ENCODE data around the gene NUP210. TPM values are rescaled to one million over a fixed set of nuclear protein-coding genes. Genes with fewer than 3 reads are reported as not detected.

Gene NUP210
- total and polyA plus RNA-seq, 2 donors (not counting 3 experiments of a cell fraction or from before 2014, with no cell fraction given) = 0.14 to 0.84 TPM

DNA sequence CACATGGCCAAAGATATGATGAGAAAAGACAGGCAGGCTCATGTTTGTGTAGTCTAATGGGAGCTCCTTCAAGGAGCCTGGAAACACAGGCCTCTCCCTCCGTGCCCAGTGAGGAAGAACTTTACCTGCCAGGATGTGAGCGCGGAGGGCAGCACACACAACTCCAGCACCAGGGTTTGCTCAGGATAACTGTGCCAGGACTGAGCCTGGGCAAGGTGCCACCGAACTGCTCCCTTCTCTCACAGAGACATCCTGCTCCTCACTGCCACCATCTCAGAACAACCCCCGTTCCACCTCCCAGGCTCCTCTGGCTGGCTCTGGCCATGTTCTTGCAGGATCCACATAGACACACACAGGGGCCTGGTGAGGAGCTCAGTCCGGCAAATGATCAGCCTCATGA lies 87.4 kb downstream of the NUP210 start:
- Histone ChIP-seq H3K4me3 (replicated peaks in 1 of 3; ENCODE audit: insufficient read depth in 1 of 3, low read depth in 1 of 3, low read length in 3 of 3) (no peak overlapping the region), H3K36me3 (ENCODE audit: control insufficient read depth in 2 of 2, extremely low read depth in 1 of 2, insufficient read depth in 2 of 2, low read length in 2 of 2) (no peaks in the 10 kb centered on the region), H3K9ac (replicated peaks; ENCODE audit: extremely low read depth, insufficient read depth, low read length) (no peak overlapping the region), H3K4me2 (ENCODE audit: insufficient read depth, low read length) (no peak overlapping the region), H3K79me2 (ENCODE audit: control insufficient read depth, insufficient read depth, low read length) (no peaks in the 10 kb centered on the region), H2AFZ (ENCODE audit: low read depth, low read length) (no peak overlapping the region), H3K4me1 (ENCODE audit: control insufficient read depth, extremely low read depth, insufficient read depth, low read length) (no peaks in the 10 kb centered on the region), H3K27ac (ENCODE audit: insufficient read depth, low read depth, low read length) (no peak overlapping the region), H3K9me1 (replicated peaks; ENCODE audit: control insufficient read depth, extremely low read depth, insufficient read depth, low read length) (no peaks in the 10 kb centered on the region), H4K20me1 (replicated peaks; ENCODE audit: control insufficient read depth, extremely low read depth, insufficient read depth, low read length) (no peaks in the 10 kb centered on the region), H3K9me3 (replicated peaks; ENCODE audit: control insufficient read depth, insufficient read depth, low read length) (no peaks in the 10 kb centered on the region), H3K27me3 (ENCODE audit: control insufficient read depth in 2 of 2, insufficient read depth in 2 of 2, low read length in 2 of 2) (no peaks in the 10 kb centered on the region)
- no peak for FAIRE-seq
- CTCF ChIA-PET = no interaction called here
- no peak for DNase-seq (ENCODE audit: low read depth, low spot score)
- POLR2A ChIA-PET = no interaction called here
- TF ChIP-seq EZH2 (IDR thresholded peaks at IDR 0.05; ENCODE audit: borderline replicate concordance, low read depth, low read length, severe bottlenecking) (no peak), GATA2 (IDR thresholded peaks at IDR 0.05; ENCODE audit: insufficient read depth, insufficient read length, low read depth, low read length) (no peak), FOS (IDR thresholded peaks at IDR 0.05; ENCODE audit: borderline replicate concordance, insufficient read depth, low read length) (no peak), MYC (IDR thresholded peaks at IDR 0.05; ENCODE audit: low read depth, low read length) (no peak), POLR2AphosphoS5 (IDR thresholded peaks at IDR 0.05; ENCODE audit: insufficient read depth, low read depth, low read length) (no peak), POLR2A (IDR thresholded peaks at IDR 0.05; ENCODE audit: low read depth, low read length) (no peak), JUN (IDR thresholded peaks at IDR 0.05; ENCODE audit: borderline replicate concordance, insufficient read depth, insufficient read length, low read depth) (no peak)
- TF ChIP-seq, protein P1, sequence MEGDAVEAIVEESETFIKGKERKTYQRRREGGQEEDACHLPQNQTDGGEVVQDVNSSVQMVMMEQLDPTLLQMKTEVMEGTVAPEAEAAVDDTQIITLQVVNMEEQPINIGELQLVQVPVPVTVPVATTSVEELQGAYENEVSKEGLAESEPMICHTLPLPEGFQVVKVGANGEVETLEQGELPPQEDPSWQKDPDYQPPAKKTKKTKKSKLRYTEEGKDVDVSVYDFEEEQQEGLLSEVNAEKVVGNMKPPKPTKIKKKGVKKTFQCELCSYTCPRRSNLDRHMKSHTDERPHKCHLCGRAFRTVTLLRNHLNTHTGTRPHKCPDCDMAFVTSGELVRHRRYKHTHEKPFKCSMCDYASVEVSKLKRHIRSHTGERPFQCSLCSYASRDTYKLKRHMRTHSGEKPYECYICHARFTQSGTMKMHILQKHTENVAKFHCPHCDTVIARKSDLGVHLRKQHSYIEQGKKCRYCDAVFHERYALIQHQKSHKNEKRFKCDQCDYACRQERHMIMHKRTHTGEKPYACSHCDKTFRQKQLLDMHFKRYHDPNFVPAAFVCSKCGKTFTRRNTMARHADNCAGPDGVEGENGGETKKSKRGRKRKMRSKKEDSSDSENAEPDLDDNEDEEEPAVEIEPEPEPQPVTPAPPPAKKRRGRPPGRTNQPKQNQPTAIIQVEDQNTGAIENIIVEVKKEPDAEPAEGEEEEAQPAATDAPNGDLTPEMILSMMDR (IDR thresholded peaks at IDR 0.05; ENCODE audit: extremely low read depth in 1 of 2, insufficient read depth in 1 of 2, low read depth in 1 of 2, low read length in 2 of 2) = no peak
- TF ChIP-seq, protein P2, sequence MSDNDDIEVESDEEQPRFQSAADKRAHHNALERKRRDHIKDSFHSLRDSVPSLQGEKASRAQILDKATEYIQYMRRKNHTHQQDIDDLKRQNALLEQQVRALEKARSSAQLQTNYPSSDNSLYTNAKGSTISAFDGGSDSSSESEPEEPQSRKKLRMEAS (IDR thresholded peaks at IDR 0.05; ENCODE audit: insufficient read depth, insufficient read length) = no peak
- dilution Hi-C loops (cut with MboI; ENCODE audit: extremely low pct_ligation_motif_present, low sequenced_read_pairs) (no loop called here), intact Hi-C loops (cut with micrococcal nuclease) (no loop called here)
- no TSS peak for BruUV-seq (replicated peaks)

All from endothelial cell of umbilical vein (primary cell).